ACHN (cell line): ENCODE results near the gene UGT1A4.
"Not testable (repeated sequence)": the region's sequence is repeated elsewhere in the genome, so short reads cannot be mapped to it uniquely, and the experiment has no call there.

Source experiments
- DNase-seq: peaks from one replicate; pipeline ENCODE4 v3.0.0-alpha.2; 2015
- in situ Hi-C: cut with HindIII; loops from 2 replicates; pipeline ENCODE4 v1.10.0; 2017; ENCODE audit warnings: low sequenced_read_pairs, low pct_ligation_motif_present, low pct_unique_long_range_greater_than_20kb

Gene UGT1A4

DNA sequence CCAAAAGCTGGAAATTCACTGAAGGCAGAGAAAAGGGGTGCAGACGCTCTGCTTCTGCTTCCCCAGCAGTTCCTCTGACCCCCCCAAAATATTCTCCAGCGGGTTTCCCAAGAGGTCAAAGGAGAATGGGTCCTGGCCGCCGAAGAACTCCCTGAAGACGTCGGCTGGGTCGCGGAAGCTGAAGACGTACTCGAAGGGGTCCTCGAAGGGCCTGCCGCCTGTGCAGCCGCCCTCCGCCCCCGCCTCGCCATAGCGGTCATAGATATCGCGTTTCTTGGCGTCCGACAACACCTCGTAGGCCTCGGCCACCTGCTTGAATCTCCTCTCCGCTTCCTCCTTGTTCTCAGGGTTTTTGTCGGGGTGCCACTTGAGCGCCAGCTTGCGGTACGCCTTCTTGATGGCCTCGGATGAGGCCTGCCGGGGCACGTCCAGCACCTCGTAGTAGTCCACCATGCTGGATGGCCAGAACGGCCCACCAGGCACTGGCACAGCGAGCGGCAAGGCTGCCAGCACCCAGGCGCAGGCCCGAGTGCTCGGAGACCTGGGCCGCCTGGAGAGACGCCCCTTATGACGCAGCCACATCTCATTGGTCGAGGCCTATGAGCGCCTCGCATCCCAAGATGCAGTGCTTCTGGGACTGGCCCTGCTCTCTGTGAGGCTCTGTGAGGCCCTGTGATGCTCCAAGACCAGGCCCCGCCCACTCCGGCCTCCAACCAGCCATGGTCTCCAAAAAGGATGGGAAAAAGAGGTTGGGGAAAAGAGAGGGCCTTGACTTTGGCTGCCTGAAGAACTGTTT lies 25.1 kb downstream of the UGT1A4 start:
- no peak for DNase-seq
- in situ Hi-C loops = no loop called here

DNA sequence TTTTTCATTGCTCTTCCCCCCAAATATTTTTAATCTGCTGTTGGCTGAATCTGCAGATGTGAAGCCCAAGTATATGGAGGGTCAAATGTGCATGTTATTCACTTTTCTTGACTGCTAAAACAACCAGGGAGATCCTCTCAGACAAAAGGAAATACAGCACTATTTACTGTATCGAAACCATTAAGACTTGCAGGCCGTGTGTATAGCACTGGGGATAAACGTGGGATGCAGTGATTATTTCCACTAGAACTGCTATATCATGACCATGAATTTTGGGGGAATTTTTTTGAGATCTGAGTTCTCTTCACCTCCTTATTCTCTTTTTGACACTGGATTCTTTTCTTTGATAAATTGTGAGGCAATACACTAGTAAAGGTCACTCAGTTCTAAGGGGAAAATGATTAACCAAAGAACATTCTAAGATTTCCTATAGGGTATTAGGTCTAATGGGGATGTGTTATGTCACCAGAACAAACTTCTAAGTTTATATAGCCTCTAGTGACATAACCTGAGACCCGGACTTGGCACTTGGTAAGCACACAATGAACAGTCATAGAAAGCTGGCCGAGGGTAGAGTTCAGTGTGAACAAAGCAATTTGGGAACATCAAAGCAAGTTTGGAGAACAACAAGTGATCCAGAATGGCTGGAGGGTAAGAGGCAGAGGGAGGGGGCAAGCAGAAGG lies 26.7 kb downstream of the UGT1A4 start:
- in situ Hi-C loops = no loop called here
- DNase-seq = no peak

DNA sequence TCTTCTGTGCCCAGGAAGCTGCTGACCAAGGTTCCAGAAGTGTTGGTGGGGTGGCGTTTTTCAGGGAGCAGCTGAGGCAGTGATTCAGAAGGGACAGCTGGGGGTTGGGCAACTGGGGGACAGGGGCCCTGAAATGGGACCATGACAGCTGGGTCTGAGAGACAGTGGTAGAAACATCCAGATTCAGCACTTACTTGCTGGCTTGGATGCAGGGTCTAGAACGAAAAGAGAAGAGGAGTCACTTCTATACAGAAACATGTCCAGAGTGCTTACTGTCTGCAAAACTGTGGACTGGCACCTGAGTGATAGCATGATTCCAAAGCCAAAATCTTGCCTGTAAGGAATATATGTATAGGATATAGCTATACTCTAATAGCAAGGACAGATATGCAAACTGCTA lies 27.3 kb downstream of the UGT1A4 start:
- in situ Hi-C loops, DNase-seq: not testable (repeated sequence)

DNA sequence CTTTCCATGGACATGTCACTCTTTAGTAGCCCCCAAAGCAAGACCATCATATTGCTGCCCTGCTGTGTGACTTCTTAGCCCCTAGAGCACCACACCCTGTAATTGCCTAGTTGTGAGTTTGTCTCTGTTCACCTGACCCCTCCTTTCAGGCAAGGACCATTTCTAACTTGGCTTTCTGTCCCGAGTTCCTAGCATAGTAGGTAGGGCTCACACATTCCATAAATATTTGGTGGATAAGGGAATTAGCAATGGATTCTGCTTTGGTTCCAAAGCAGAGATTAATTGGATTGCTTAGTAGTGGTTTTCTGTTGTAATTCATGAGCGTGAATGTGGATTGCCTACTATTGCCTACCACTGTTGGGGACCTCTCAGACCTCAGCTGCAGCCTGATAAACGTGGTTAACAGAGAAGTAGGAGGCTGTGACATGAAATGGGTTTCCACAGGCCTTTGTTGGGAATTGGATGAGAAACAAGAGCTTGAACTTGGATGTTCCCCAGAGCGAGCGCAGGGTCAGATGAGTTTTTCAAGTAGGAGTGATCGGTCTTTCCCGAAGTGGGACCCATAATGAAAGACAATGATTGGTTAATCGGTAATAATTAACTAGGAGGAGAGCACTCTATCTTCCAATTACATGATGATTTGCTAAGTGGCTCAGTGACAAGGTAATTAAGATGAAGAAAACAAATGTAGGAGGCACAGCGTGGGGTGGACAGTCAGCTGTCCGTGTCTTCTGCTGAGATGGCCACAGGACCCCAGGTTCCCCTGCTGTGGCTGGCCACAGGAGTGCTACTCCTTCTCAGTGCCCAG lies 28.1 kb downstream of the UGT1A4 start:
- DNase-seq = no peak
- in situ Hi-C loops = no loop called here

DNA sequence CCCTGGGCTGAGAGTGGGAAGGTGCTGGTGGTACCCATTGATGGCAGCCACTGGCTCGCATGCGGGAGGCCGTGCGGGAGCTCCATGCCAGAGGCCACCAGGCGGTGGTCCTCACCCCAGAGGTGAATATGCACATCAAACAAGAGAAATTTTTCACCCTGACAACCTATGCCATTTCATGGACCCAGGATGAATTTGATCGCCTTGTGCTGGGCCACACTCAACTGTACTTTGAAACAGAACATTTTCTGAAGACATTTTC lies 28.7 kb downstream of the UGT1A4 start:
- in situ Hi-C loops = no loop called here
- no peak for DNase-seq

DNA sequence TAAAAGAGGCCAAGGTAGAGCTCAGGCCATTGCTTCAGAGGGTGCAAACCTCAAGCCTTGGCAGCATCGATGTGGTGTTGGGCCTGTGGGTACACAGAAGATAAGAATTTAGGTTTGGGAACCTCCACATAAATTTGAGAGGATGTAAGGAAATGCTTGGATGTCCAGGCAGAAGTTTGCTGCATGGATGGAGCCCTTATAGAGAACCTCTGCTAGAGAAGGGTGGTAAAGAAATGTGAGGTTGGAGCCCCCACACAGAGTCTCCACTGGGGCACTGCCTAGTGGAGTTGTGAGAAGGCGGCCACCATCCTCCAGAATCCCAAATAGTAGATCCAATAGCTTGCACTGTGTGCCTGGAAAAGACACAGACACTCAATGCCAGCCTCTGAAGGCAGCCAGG lies 32.2 kb downstream of the UGT1A4 start:
- in situ Hi-C loops, DNase-seq: not testable (repeated sequence)

DNA sequence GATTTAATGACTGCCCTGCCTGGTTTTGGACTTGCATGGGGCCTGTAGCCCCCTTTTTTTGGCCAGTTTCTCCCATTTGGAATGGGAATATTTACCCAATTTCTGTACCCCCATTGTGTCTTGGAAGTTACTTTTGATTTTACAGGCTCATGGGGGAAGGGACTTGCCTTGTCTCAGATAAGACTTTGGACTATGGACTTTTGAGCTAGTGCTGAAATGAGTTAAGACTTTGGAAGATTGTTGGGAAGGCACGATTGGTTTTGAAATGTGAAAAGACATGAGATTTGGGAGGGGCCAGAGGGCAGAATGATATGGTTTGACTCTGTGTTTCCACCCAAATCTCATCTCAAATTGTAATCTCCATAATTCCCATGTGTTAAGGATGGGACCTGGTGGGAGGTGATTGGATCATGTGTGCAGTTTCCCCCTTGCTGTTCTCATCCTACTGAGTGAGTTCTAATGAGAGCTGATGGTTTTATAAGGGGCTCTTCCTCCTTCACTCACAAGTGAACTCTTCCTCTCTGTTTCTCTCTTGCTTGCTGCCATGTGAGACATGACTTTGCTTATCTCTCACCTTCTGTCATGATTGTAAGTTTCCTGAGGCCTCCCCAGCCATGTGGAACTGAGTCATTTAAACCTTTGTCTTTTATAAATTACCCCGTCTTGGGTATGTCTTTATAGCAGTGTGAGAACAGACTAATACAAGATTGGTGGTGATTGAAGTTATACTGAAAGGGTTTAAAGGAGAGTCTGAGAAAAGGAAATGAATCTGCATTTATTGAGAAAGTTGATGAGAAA lies 32.9 kb downstream of the UGT1A4 start:
- DNase-seq, in situ Hi-C loops: not testable (repeated sequence)

DNA sequence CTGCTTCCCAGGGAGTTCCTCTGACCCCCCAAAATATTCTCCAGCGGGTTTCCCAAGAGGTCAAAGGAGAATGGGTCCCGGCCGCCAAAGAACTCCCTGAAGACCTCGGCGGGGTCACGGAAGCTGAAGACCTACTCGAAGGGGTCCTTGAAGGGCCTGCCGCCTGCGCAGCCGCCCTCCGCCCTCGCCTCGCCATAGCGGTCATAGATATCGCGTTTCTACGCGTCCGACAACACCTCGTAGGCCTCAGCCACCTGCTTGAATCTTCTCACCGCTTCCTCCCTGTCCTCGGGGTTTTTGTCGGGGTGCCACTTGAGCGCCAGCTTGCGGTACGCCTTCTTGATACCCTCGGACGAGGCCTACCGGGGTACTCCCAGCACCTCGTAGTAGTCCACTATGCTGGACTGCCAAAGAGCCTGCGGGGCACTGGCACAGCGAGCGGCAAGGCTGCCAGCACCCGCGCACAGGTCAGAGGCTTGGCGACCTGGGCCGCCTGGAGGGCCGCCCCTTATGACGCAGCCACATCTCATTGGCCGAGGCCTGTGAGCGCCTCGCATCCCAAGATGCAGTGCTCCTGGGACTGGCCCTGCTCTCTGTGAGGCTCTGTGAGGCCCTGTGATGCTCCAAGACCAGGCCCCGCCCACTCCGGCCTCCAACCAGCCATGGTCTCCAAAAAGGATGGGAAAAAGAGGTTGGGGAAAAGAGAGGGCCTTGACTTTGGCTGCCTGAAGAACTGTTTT lies 36.5 kb downstream of the UGT1A4 start:
- in situ Hi-C loops = no loop called here
- DNase-seq = no peak

DNA sequence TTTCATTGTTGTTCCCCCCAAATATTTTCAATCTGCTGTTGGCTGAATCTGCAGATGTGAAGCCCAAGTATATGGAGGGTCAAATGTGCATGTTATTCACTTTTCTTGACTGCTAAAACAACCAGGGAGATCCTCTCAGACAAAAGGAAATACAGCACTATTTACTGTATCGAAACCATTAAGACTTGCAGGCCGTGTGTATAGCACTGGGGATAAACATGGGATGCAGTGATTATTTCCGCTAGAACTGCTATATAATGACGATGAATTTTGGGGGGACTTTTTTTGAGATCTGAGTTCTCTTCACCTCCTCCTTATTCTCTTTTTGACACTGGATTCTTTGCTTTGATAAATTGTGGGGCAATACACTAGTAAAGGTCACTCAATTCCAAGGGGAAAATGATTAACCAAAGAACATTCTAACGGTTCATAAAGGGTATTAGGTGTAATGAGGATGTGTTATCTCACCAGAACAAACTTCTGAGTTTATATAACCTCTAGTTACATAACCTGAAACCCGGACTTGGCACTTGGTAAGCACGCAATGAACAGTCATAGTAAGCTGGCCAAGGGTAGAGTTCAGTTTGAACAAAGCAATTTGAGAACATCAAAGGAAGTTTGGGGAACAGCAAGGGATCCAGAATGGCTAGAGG lies 38.0 kb downstream of the UGT1A4 start:
- in situ Hi-C loops = no loop called here

DNA sequence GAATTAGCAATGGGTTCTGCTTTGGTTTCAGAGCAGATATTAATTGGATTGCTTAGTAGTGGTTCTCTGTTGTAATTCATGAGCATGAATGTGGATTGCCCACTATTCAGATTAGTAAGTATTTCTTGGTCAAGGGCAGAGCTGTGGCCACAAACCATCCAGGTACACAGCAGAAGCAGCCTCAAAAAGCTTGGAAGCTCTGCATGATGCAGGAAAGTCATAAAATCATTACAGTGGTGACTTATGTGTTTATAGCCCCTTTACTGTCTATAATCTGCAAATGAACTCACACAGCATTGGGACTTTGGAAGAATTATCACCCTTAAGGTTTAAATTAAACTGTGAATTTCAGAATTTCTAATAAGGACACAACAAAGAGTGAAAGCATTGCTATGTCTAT lies 39.6 kb downstream of the UGT1A4 start:
- DNase-seq = no peak
- in situ Hi-C loops = no loop called here

More for the DNA sequence above, 38.0 kb downstream of the UGT1A4 start:
- no peak for DNase-seq

DNA sequence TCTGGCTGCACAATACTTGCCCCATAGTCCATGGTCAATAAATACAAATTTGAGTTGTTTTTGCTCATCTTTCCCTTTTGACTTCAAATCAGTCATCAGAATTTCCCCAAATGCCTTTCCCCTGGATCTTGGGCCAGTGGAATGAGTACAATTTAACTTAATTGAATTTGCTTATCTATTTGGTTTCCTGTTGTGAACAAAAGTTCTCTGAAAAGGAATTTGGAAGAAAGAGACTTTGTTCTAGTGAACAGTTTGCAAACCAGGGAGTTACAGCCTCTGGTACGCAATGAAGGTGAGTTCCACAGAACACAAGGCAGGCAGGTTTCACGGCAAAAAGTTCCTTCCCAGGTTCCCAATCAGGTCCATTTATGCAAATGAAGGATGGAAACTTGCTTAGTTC lies 40.3 kb downstream of the UGT1A4 start:
- in situ Hi-C loops = no loop called here
- no peak for DNase-seq

DNA sequence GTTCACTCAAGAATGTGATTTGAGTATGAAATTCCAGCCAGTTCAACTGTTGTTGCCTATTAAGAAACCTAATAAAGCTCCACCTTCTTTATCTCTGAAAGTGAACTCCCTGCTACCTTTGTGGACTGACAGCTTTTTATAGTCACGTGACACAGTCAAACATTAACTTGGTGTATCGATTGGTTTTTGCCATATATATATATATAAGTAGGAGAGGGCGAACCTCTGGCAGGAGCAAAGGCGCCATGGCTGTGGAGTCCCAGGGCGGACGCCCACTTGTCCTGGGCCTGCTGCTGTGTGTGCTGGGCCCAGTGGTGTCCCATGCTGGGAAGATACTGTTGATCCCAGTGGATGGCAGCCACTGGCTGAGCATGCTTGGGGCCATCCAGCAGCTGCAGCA lies 41.5 kb downstream of the UGT1A4 start, which contains the start of gene UGT1A1:
UGT1A1 (plus strand) TSS at position 228 of the 400 bp plus-strand sequence; CDS start at position 246, 18 bp downstream.
- in situ Hi-C loops = no loop called here
- no peak for DNase-seq

DNA sequence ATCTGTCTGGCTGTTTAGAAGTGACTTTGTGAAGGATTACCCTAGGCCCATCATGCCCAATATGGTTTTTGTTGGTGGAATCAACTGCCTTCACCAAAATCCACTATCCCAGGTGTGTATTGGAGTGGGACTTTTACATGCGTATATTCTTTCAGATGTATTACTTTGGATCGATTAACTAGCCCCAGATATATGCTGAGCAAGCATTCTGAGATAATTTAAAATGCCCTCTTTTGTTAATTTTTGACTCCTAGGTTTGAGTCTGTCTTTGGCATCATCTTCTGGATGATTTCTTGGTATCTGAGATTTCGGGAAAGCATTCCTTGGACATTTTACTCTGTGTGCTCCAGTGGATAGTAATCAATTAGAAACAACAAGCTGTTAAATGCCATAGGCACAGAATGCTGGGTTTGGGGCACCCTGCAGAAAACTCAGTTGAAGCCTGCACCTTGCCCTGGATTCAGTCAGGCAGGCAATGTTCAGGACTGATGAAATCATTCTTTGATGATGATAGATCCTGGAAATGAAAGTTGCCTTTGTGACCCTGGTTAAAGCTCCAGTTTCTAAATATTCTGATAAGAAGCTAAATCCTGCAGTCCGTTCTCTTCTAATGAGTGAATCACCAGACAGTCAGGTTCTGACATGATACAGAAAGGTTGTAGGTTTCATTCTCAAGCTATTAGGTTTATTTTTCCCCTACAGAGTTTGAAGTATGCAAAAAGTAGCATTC lies 42.7 kb downstream of the UGT1A4 start:
- in situ Hi-C loops = no loop called here
- no peak for DNase-seq

DNA sequence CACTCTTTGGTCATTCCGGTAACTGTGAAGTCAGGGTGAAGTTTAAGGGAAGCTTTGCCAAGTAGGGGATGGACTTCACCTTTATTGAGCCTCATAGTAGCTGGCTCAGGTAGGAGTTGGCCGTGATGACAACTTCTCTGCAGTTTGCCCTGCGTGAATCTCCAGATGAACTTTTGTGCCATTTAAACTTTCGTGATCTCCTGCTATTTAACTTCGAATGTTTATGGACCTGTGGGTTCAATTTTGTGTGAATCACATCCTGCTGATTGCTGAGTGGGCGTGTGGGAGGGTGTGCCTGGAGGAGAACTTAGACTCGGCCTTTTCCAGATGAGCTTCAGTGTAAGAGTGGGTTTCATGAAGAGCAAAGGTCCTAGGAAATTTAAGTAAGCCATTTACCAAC lies 45.7 kb downstream of the UGT1A4 start:
- in situ Hi-C loops = no loop called here
- DNase-seq = no peak

DNA sequence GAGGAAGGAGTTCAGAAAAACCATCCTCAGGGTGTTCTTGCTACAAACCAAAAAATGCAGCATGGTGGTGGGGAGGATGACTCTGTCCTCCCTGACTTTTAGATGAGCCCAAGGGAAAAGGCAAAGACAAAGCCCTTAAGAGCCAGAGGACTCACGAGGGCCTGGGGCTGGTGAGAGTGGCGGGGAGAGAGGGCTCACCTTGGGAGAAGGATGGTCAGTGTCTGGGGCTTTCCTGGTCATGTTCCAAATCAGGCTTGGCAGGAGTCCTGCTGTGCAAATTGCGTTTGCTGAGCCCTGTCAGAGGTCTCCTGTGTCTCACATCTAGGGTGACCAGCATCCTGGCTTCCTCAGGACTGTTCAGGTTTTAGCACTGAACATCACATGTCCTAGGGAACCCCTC lies 46.2 kb downstream of the UGT1A4 start:
- in situ Hi-C loops = no loop called here
- no peak for DNase-seq

DNA sequence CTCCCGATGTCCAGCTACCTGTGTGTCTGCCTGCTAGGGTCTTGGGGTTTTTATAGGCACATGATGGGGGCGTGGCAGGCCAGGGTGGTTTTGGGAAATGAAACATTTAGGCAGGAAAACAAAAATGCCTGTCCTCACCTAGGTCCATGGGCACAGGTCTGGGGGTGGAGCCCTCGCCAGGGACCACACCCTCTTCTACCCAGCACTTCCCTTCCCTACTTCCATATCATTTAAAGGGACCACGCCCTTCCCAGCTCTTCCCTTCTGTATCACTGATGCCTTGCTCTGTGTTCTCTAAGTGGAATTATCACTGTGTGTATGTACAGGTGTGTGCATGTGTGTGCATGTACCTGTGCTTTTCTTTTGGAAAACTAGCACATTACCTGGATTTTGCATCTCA lies 47.9 kb downstream of the UGT1A4 start:
- no peak for DNase-seq
- in situ Hi-C loops = no loop called here

DNA sequence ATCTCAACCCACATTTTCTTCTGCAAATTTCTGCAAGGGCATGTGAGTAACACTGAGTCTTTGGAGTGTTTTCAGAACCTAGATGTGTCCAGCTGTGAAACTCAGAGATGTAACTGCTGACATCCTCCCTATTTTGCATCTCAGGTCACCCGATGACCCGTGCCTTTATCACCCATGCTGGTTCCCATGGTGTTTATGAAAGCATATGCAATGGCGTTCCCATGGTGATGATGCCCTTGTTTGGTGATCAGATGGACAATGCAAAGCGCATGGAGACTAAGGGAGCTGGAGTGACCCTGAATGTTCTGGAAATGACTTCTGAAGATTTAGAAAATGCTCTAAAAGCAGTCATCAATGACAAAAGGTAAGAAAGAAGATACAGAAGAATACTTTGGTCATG lies 49.5 kb downstream of the UGT1A4 start:
- in situ Hi-C loops = no loop called here
- no peak for DNase-seq
